Stimulated activated CD8-positive, alpha-beta memory T cell treated with anti-CD3 and anti-CD28 coated beads, Interleukin-15, amount 100 ng/mL, for 24 hours (primary cell): ENCODE results near the gene RUVBL1.
A peak's percentile ranks its signal among the peaks of the same experiment; 100 is the strongest.

Experiments
- DNase-seq: peaks from one replicate; pipeline ENCODE4 v3.0.0-alpha.2; 2020; ENCODE audit warnings: low read depth

The RUVBL1 gene

DNA sequence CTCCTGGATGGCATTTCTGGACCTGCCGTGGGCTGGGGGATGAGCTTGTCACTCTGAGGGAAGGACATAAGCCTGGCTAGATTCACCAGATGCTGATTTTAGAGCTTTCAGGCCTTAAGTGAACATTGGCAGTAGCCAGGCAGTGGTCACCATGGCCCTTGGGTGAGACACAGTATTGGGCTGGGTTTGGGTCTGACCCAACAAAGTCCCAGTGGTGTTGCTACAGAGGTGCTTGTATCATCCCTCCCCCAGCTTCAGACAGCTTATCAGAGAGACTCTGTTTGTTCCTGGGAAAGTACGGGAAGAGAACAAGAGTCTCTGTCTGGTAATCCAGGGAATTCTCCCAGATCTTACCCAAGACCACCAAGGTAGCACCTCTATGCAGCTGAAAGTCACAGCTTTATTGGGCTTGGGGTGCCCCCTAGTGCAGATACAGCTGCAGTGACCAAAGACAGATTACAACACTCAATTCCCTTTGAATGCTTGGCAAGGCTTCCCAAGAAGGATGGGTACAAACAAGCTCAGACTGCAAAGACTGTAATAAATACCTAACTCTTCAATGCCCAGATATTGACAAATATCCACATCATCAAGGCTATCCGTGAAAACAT is 9.8 kb upstream of the RUVBL1 start:
- DNase-seq: no peak

DNA sequence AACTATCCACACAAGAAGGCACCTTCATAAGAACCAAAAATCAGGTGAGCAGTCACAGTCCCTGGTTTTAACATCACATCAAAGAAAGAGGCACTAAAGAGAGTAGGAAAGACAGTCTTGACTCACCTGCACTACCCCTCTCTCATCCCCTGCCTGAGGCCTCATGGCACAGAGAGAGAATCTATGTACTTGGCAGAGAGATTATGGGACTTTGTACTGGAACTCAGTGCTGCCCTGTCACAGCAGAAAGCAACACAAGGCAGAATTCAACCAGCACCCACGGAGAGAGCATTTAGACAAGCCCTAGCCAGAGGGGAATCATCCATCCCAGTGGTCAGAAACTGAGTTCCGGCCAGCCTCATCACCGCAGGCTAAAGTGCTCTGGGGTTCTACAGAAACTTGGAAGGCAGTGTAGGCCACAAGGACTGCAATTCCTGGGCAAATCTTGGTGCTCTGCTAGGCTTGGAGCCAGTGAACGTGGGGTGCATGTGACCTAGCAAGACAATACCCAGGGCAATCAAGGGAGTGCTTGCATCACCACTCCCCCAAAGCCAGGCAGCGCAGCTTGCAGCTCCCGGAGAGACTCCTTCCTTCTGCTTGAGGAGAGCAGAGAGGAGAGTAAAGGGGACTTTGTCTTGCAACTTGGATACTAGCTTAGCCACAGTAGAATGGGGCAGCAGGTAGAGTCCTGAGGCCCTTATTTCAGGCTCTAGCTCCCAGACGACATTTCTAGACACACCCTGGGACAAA is 8.5 kb upstream of the RUVBL1 start:
- DNase-seq: no peak

DNA sequence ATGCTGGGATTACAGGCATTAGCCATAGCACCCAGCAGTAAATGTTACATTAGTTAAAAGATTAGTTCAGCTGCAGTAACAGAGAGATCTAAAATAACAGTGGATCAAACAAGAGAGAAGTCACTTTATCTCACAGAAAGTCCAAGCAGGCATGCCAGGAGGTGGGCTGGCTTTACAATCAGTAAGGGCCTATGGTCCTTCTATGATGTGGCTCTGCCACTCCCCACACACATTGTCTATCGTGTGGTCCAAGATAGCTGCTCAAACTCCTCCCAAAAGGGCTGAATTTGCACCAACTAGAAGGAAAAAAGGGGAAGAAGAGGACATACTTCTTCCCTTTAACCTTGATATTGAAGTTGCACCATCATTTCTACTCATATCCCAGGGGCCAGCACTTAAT is 4.6 kb upstream of the RUVBL1 start:
- DNase-seq: no peak

DNA sequence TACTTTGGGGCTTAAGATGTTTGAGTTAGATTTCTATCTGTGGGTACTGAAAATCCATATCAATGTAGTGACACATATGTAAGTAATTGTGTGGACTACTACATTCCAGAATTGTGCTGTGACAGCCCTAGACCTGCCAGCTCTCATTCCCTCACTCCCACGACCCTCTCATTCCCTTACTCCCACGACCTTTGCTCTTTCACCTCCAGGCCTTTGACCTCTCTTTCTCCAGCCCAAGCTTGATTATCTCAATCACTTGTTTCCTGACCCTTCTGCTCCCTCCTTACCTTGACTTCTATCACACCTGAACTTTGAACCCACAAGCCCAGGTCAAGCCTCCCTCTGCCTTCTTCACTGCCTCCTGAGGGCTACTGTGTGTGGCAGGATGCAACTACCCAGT is 3.6 kb upstream of the RUVBL1 start:
- DNase-seq: no peak

DNA sequence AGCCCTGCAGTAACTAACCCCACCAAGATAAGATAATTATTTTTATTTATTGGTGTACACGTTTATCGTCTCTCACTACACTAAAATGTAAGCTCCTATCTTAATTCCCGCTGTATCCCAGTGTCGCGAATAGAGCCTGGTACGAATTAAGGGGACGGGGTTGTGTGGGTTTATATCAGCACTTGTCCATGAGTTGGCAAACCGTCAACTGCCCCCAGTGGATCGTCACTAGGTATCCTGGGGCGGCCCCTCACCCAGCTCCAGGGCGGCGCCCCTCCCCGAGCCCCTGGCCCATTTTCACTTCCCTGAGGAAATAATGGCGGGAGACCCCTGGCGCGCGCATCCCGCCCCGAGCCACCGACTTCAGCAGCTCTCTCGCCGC is 465 bp downstream of the RUVBL1 start:
- no peak for DNase-seq

DNA sequence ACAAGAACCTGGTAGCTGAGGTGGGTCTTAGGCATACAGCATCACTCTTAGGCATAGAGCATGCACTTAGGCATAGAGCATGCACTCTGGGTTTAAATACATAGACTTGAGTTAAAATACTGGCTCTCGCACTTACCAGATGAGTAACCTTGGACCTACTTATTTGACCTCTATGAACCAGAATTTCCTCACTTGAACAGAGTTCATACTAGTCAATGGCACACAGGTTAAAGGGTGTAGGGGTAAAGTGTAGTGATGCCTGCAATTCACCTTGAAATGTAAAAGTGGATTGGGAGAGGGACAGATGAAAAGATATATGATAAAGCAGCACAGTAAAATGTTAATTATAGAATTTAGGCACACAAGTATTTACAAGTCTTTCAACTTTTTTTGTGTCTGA is 1.6 kb downstream of the RUVBL1 start:
- DNase-seq: no peak

DNA sequence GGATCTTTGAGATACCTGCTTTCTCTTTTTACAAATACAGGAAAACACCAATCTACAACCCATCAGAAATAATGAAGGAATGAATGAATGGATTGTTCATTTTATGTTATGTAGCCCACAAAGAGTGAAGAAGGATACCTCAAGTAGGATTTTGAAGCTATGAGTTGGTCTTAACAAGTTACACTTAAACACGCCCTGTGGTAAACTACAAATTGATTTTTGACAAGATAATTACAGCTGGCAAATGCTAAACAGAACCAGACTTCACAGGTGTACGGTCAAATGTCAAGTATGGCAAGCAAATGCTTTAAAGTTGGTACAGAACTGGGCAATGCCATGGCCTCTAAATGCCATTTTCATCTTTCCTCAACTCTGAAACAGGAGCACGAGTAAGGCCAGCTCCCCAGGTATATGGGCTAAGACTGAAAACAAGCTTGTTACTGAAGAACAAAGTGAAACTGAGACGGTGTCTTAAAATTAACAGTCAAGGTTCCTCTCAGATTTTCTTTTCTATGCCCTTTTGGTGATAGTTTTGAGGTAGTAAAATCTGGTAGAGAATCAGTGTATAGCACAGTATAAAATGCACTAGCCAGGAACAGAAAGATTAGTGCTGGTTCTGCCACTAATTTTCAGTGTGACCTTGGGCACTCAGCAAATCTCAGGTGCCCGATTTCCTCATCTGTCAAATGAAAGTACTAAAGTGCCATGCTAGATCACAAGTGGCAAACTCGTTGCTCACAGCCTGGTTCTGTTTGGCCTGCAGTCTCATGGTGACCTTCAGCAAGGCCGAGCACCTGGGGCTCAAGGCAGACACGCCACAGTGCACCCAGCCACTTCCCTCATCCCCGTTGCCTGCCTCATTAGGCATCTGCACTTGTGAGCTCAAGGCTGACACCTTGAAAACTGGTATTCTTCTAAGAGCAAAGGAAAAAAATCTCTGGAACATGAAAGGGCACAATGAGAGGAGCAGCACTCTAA is 9.5 kb downstream of the RUVBL1 start:
- no peak for DNase-seq

DNA sequence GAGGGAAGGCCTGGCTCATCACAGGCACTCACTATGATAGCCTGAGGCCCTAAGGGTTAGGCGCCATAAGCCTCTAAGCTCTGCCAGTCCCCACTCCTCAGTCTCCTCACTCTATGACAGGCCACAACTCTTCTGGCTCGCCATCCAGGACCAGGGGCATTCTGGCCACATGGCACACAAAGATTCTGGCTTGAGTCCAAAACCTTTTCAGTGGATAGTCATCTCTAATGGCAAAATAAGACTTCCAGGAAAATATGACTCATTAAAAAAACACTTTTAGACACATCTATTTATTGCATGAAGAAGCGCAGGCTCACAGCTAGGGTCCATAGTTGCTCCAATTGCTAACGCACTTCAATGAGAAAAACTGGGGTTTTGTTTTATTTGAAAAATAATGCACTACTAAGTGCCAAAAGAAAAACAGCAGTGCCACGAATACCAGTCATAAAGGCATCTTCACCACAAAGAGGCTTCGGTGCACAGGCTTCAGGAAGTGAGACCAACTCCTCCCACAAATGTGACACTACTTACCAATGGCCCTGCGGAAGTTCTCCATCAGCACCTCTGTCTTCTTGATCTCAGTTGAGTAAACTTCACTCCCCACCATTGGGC is 11.1 kb downstream of the RUVBL1 start:
- DNase-seq: no peak

DNA sequence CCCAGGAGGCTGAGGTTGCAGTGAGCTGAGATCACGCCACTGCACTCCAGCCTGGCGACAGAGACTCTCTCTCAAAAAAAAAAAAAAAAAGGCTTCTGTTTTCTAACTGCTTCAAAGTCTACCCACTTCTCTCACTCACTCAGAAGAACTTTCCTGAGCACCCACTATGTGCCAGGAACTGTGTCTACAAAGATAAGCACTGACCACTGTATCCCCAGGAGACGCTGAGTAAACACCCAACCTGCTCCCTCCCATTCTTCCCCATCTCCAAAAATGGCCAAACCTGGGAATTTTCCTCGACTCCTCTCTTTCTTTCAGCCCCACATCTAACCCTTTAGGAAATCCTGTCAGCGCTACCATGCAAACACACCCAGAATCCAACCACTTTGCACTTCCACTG is 12.5 kb downstream of the RUVBL1 start:
- no peak for DNase-seq

DNA sequence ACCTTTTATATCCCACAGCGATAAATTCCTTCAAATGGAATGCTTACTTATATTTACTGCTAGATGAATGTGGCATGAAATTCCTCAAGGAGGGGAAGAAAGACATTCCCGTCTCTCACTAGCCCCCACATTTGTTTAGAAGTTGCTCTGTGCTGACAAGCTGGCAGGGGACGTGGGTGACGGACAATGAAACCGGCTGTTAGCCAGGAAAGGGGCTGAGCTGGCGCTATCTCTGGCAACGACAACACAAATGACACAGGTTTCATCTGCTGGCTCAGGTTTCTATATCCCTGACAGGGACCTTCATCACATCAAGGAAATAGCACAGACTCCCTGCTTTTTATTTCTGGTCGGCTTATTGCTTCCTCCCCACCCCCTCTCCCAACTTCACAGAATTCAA is 15.8 kb downstream of the RUVBL1 start:
- DNase-seq: no peak

DNA sequence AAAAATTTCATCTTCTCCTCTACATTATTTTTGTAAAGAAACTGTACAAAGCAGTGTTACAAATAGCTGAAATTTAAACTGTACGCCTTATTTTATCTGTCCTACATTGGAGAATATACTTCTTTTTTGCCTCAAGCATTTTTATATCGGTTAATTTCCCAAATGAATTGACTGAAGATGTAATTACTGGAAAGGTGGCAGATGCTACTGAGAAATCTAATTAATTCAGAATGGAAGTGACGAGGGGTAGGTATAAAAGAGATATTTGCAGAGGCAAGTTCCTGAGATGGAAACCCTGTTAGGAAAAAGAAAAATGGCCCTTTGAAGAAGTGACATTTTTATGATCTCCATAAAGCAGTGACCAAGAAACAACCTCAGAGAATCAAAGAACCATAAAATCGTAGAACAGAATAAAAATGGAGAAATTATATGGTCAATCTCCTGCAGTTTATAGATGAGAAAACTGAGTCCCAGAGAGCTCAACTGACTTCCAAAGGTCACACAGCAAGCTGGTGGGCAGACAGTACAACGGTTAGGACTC is 20.4 kb downstream of the RUVBL1 start:
- no peak for DNase-seq

DNA sequence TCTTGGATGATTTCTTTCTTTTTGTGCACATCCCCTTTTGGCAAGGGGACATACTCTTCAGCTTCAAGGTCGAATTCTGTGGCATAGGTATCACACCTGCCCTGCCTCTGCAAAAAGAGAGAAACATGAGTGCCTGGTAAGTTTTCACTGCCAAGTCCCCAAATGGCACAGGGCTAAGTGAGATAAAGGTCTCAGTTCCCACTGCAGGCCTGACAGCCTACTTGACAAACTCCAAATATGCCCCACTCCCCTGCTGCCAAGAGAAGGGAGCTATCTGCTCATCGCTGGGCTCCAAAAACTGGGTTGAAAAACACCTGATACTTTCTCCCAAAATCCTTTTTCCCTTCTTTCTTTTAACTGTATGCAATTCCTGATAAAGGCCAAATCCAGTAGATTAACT is 23.0 kb downstream of the RUVBL1 start:
- no peak for DNase-seq

DNA sequence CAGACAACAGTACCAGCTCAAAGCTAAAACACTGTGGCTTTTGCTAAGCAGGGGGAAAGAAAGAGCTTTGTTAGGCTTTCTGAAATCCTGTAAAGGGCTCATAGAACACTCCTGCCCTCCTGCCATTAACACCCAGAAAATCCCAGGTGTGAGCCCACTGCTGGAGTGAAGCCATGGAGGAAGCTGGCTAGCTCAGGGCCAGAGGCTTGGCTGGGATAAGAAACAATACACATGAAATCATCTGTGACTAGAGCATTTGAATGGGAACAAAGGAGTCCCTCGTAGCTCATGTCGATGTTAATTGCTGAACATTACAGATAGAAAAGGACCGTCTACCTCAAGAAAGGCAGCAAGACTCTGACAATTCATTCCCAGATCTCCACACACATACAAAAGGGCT is 23.5 kb downstream of the RUVBL1 start:
- DNase-seq: no peak

DNA sequence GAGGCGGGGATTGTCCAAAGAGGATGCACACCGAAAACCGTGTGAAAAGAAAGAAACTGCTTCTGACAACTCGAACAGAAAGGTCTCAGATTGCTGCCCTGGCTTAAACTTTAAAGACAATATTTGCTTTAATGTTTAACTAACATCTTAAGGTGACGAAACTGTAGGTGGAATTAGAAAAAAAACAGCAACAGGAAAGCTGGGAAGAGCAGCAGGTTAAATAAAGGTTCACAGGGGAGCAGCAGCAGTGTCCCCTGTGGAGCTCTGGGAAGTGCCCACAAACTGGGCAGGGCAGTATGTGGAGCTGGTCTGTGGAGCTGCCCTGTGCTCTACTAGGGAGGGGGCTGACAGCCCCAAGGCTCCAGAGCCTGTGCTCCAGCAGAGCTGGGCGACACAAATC is 25.4 kb downstream of the RUVBL1 start:
- no peak for DNase-seq

DNA sequence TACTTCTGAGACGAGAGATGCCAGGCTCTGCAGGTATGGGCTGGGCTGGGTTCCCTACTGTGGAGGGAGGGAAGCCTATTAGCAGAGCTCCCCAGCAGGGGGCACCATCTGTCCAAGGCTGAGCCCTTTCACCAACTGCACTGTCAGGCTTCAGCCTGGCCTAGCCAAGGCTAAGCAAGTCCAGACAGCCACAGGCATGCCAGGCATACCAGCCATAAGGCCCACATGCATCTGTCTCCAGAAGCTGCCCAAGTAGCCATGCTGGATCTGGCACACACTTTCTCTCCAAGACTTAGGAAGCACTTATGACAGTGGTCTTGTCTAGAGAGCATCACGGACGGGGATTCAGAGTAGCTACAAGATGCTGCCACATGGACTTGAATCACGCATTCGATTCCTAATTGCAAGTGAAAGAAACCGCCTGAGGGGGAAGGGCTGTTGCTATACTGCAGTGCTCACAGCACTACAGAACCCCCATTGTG is 28.3 kb downstream of the RUVBL1 start:
- peak; percentile 61 for DNase-seq

DNA sequence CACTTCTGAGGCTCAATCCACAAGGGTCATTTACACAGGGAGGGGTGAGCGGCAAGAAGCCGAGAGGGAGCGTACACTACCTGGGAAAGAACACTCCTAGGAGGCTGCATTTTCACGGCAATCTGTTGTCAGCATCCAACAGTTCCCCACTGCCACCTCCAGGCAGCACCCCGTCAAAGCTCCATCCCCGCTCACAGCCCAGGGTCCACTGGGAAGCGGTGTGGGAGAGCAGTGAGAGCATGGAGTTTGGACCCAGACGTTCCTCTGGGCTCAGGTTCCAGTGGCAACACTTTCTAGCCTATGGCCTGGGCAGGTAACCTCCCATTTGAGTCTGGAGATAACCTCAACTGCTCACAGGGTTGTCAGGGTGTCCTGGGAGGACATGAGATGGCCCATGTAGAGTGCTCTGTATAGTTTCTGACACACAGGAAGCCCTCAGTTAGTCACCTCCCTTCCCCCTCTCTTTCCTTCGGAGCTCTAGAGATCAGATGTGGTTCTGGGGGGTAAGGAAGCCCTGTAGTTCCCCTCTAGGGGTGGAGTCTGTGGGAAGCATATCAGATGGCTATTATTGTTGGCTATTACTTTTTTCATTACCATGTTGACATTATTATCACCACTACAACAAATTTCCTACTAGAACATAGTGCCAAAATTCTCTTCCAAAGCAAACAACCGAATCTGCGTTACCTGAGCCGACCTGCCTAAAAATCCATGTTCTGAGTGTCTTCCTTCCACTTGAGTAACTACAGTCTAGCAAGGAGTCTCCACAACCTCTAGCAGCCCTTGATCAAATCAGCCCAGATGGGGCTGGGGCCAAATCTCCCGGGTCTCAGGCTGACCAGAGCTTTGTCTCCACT is 29.1 kb downstream of the RUVBL1 start:
- no peak for DNase-seq

DNA sequence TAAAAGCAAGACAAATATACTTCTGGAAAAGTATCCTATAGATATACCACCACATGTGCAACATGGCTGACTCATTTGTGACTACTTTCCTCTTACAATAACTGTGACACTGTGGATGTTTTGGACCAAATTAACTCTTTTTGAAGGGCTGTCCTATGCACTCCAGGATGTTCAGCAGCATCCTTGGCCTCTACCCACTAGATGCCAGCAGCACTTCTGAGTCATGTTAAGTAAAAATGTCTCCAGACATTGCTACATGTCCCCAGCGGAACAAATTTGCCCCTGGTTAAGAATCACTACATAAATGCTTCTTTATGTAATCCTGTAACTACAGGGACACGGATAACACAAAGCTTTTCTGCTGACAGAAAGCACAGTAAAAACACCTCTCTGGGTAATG is 32.0 kb downstream of the RUVBL1 start:
- DNase-seq: no peak

DNA sequence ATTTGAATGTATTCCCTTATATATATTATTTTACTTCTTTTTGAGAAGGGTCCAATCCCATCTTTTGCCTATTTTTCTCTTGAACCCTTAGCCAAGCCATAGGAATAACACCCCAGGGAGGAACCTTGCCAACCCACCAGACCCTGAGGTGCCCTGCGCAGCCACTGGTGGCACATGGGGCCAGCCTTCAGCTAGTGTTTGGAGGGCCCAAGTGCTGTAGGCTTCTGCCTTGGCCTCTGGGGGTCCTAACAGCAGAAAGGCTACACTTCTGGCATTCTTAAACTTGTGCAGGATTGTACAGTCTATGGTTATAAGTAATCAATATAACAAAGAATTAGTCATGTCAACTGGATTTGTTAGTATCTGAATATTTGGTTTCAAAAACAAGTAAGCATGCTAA is 34.5 kb downstream of the RUVBL1 start:
- DNase-seq: no peak

DNA sequence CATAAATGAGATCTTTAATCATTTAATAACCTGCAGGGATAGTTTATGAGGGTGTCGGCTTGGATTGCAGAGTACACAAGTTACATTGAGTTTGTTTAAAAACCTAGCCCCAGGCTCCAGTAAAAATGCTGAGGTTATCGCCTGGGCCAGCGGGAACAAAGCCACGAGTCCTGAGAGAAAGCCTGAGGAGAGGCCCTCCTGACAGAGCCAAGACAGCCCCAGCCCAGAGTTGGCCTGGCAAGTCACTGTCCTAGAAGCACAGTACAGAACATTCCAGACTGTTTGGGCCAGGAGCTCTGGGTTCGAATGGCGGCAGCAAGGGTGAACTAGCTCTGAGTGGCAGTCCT is 39.0 kb downstream of the RUVBL1 start:
- DNase-seq: no peak

DNA sequence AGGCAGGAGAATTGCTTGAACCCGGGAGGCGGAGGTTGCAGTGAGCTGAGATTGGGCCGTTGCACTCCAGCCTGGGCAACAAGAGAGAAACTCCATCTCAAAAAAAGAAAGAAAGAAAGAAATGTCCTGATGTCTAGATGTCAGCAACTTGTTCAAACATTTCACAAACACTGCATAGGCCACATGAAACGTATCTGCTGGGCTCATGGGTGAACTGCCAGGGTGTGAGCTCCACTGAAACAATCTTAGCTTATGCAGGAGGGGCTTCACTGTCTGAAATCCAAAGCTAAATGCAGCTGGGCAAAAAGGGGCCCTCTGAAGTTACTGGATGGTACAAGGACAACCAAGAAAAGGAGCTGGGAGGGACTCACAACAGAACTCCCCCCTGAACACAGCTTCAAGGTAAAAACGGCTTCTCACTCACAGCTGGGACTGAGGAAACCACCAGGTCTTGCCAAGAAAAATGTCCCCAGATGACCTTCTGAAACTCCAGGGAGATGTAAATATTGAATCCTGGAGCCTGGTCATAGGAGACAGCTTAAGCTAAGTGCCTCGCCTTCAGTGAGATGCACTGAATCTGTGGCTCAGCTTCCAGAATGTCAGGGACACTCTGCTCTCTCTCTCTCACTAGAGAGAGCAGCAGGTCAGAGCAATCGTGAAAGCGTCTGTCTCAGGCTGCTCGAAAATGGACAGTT is 39.5 kb downstream of the RUVBL1 start:
- DNase-seq: no peak

DNA sequence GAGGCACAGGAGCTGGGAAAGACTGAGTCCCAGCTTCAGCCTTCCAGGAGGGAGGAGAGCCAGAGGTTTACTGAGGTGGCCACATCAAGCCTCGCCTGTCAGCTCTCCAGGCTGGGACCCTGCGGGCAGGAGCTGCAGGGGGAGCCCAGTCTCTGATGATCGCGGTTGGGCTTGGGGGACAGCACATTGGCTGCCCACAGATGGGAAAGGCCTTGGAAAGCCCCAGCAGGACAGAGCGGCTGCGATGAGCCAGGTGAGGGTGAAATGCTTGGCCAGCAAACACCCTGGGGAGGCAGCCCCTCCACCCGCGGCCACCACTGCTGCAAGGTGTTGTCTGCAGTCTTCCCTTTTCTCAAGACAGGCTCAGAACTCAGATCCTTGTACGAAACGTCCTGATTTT is 40.2 kb downstream of the RUVBL1 start:
- no peak for DNase-seq
